CD4-positive, alpha-beta T cell treated with Interleukin-17A for 1 hour (primary cell): ENCODE data around the gene PBX4.
A peak's percentile ranks its signal among the peaks of the same experiment; 100 is the strongest.

Experiments used
- DNase-seq: peaks from one replicate; pipeline ENCODE4 v3.0.0-alpha.2; 2020

Gene PBX4

GRCh38 chr19:19537075-19538048 lies 81.1 kb downstream of the PBX4 start:
- DNase-seq, result peak; percentile 34

GRCh38 chr19:19535311-19536191 lies 82.9 kb downstream of the PBX4 start:
- no peak for DNase-seq

GRCh38 chr19:19534556-19535265 lies 83.8 kb downstream of the PBX4 start:
- DNase-seq, result no peak

- no peak for DNase-seq
These were observed 84.6 kb downstream of the PBX4 start for GRCh38 chr19:19533841-19534240.

GRCh38 chr19:19532806-19533701 lies 85.4 kb downstream of the PBX4 start:
- no peak for DNase-seq

GRCh38 chr19:19531951-19532805 lies 86.3 kb downstream of the PBX4 start:
- peak; percentile 86 for DNase-seq

GRCh38 chr19:19530889-19531288 lies 87.6 kb downstream of the PBX4 start:
- no peak for DNase-seq

GRCh38 chr19:19530423-19530804 lies 88.1 kb downstream of the PBX4 start:
- no peak for DNase-seq

- no peak for DNase-seq
These were observed 88.6 kb downstream of the PBX4 start for GRCh38 chr19:19529783-19530422.

GRCh38 chr19:19528721-19529490 lies 89.6 kb downstream of the PBX4 start, which contains the start of gene YJEFN3:
TSS of gene YJEFN3 (plus strand) at chr19:19528911. CDS start at chr19:19528933, 22 bp downstream.
- no peak for DNase-seq

- DNase-seq, result no peak
These were observed 90.5 kb downstream of the PBX4 start for GRCh38 chr19:19527674-19528625.

- DNase-seq, result no peak
These were observed 91.2 kb downstream of the PBX4 start for GRCh38 chr19:19527371-19527656.

- DNase-seq, result no peak
These were observed 91.7 kb downstream of the PBX4 start for GRCh38 chr19:19526581-19527370.

GRCh38 chr19:19525611-19526380 lies 92.7 kb downstream of the PBX4 start:
- no peak for DNase-seq

GRCh38 chr19:19524053-19524452 lies 94.4 kb downstream of the PBX4 start:
- no peak for DNase-seq

- no peak for DNase-seq
These were observed 95.3 kb downstream of the PBX4 start for GRCh38 chr19:19523177-19523576.

- DNase-seq, result no peak
These were observed 97.5 kb downstream of the PBX4 start for GRCh38 chr19:19520989-19521388.
